Activated CD8-positive, alpha-beta memory T cell treated with anti-CD3 and anti-CD28 coated beads, Interleukin-2, amount 10 ng/mL, durations not matched to agents 7 days and 5 days (primary cell): ENCODE measurements around the gene EHD4. TPM values are rescaled to one million over a fixed set of nuclear protein-coding genes. Genes with fewer than 3 reads are reported as not detected.
A peak's percentile ranks its signal among the peaks of the same experiment; 100 is the strongest.

Source experiments
- ATAC-seq: fragments of 150-1000 bp; cut with Tn5 transposase; one replicate; pipeline ENCODE4 v1.10.0; 2021; ENCODE audit warnings: moderate library complexity
- CTCF ChIA-PET: fragments of 350-600 bp; sonication (Branson Sonifier 250); formaldehyde crosslinking; loops from one replicate; lab custom pipeline; 2021; ENCODE audit warnings: antibody characterized with exemption; lab: Charles Lee
- DNase-seq: peaks from one replicate; pipeline ENCODE4 v3.0.0-alpha.2; 2020
- H3K27ac Mint-ChIP-seq: one replicate; pipeline ENCODE4 v1.8.0; 2021; ENCODE audit warnings: mild to moderate bottlenecking, mixed read lengths
- H3K27me3 Mint-ChIP-seq: one replicate; pipeline ENCODE4 v1.8.0; 2021; ENCODE audit warnings: mixed read lengths
- H3K36me3 Mint-ChIP-seq: one replicate; pipeline ENCODE4 v1.8.0; 2021; ENCODE audit warnings: mild to moderate bottlenecking, mixed read lengths
- H3K4me1 Mint-ChIP-seq: one replicate; pipeline ENCODE4 v1.8.0; 2021; ENCODE audit warnings: mixed read lengths
- H3K4me3 Mint-ChIP-seq: one replicate; pipeline ENCODE4 v1.8.0; 2021; ENCODE audit warnings: mild to moderate bottlenecking, moderate library complexity, mixed read lengths
- H3K9me3 Mint-ChIP-seq: one replicate; pipeline ENCODE4 v1.8.0; 2022; ENCODE audit warnings: low read depth, mixed read lengths
- total RNA-seq, 2 experiments: library from RNA; stranded (reverse); gene quantifications; one replicate each; pipeline ENCODE4 v1.2.3, GENCODE V29; 2021

EHD4 gene
- total RNA-seq, 2 experiments from 2014 or later: 15.6 to 19.8 TPM

GRCh38 chr15:41982133-41982930, 10.0 kb upstream of the EHD4 start:
- no peak overlapping the region for H3K4me3 Mint-ChIP-seq
- CTCF ChIA-PET: interaction anchor here (1.0 to 3.1 kb wide), 6 partner anchors 9 to 538 kb away, joined by 3 to 14 read pairs (median 4); partner anchors contain the start of gene EHD4
- H3K4me1 Mint-ChIP-seq: peaks cover 34% of the 10 kb centered on the region
- no peak overlapping the region for H3K27ac Mint-ChIP-seq
- no peaks in the 10 kb centered on the region for H3K9me3 Mint-ChIP-seq
- no peak for DNase-seq
- peaks cover 3% of the 10 kb centered on the region for H3K27me3 Mint-ChIP-seq
- ATAC-seq: no peak
- no peaks in the 10 kb centered on the region for H3K36me3 Mint-ChIP-seq

GRCh38 chr15:41981371-41982132, 9.2 kb upstream of the EHD4 start:
- ATAC-seq (no peak), DNase-seq (no peak)
- peak overlapping the region; percentile 26 for H3K27ac Mint-ChIP-seq
- H3K27me3 Mint-ChIP-seq: peaks cover 7% of the 10 kb centered on the region
- CTCF ChIA-PET: interaction anchor here (1.0 to 2.4 kb wide), 7 partner anchors 8 to 538 kb away, joined by 3 to 6 read pairs (median 4); partner anchors contain the start of genes EHD4 and MAPKBP1
- H3K4me3 Mint-ChIP-seq: no peak overlapping the region
- H3K4me1 Mint-ChIP-seq: peaks cover 34% of the 10 kb centered on the region
- no peaks in the 10 kb centered on the region for H3K9me3 Mint-ChIP-seq
- no peaks in the 10 kb centered on the region for H3K36me3 Mint-ChIP-seq

GRCh38 chr15:41980654-41981323, 8.4 kb upstream of the EHD4 start:
- H3K4me1 Mint-ChIP-seq: peaks cover 34% of the 10 kb centered on the region
- H3K9me3 Mint-ChIP-seq: no peaks in the 10 kb centered on the region
- no peak overlapping the region for H3K4me3 Mint-ChIP-seq
- DNase-seq (no peak), ATAC-seq (no peak)
- peak overlapping the region; percentile 26 for H3K27ac Mint-ChIP-seq
- H3K27me3 Mint-ChIP-seq: peaks cover 11% of the 10 kb centered on the region
- CTCF ChIA-PET: interaction anchor here (1.0 to 1.9 kb wide), 6 partner anchors 8 to 537 kb away, joined by 3 to 6 read pairs (median 4); partner anchors contain the start of genes EHD4 and MAPKBP1
- no peaks in the 10 kb centered on the region for H3K36me3 Mint-ChIP-seq

- Mint-ChIP-seq H3K27ac (no peak overlapping the region), H3K9me3 (no peaks in the 10 kb centered on the region), H3K36me3 (no peaks in the 10 kb centered on the region), H3K27me3 (peaks cover 17% of the 10 kb centered on the region), H3K4me3 (no peak overlapping the region), H3K4me1 (peaks cover 34% of the 10 kb centered on the region)
- DNase-seq: no peak
- ATAC-seq: no peak
- CTCF ChIA-PET: interaction anchor here (1.8 to 3.3 kb wide), 3 partner anchors 9 to 206 kb away, joined by 4 to 24 read pairs (median 6); partner anchors contain the start of gene MAPKBP1
Measured at GRCh38 chr15:41979493-41980266, 7.3 kb upstream of the EHD4 start.

- DNase-seq (no peak), ATAC-seq (no peak)
- CTCF ChIA-PET: interaction anchor here (1.3 to 3.3 kb wide), 3 partner anchors 11 to 105 kb away, joined by 3 to 24 read pairs (median 4); no protein-coding TSS in a partner anchor
- peaks cover 45% of the 10 kb centered on the region for H3K4me1 Mint-ChIP-seq
- H3K4me3 Mint-ChIP-seq: no peak overlapping the region
- H3K36me3 Mint-ChIP-seq: peaks cover 3% of the 10 kb centered on the region
- H3K27ac Mint-ChIP-seq: no peak overlapping the region
- no peaks in the 10 kb centered on the region for H3K9me3 Mint-ChIP-seq
- H3K27me3 Mint-ChIP-seq: peaks cover 25% of the 10 kb centered on the region
Measured at GRCh38 chr15:41978534-41978933, 6.2 kb upstream of the EHD4 start.

GRCh38 chr15:41977757-41978383, 5.5 kb upstream of the EHD4 start:
- H3K4me3 Mint-ChIP-seq: no peak overlapping the region
- DNase-seq: no peak
- H3K27me3 Mint-ChIP-seq: peaks cover 25% of the 10 kb centered on the region
- peaks cover 3% of the 10 kb centered on the region for H3K36me3 Mint-ChIP-seq
- H3K27ac Mint-ChIP-seq: no peak overlapping the region
- H3K4me1 Mint-ChIP-seq: peaks cover 51% of the 10 kb centered on the region
- H3K9me3 Mint-ChIP-seq: no peaks in the 10 kb centered on the region
- ATAC-seq: no peak
- CTCF ChIA-PET: interaction anchor here (1.3 to 3.3 kb wide), 2 partner anchors 11 to 106 kb away, joined by 3 to 24 read pairs; no protein-coding TSS in a partner anchor

- H3K27me3 Mint-ChIP-seq: peaks cover 25% of the 10 kb centered on the region
- peaks cover 42% of the 10 kb centered on the region for H3K4me1 Mint-ChIP-seq
- CTCF ChIA-PET: no interaction called here
- ATAC-seq: no peak
- H3K36me3 Mint-ChIP-seq: peaks cover 3% of the 10 kb centered on the region
- DNase-seq: no peak
- H3K9me3 Mint-ChIP-seq: no peaks in the 10 kb centered on the region
- no peak overlapping the region for H3K27ac Mint-ChIP-seq
- no peak overlapping the region for H3K4me3 Mint-ChIP-seq
Measured at GRCh38 chr15:41975669-41976068, 3.3 kb upstream of the EHD4 start.

GRCh38 chr15:41974041-41974440, 1.7 kb upstream of the EHD4 start:
- Mint-ChIP-seq H3K4me1 (peaks cover 47% of the 10 kb centered on the region), H3K27me3 (peaks cover 25% of the 10 kb centered on the region), H3K27ac (no peak overlapping the region), H3K9me3 (no peaks in the 10 kb centered on the region), H3K36me3 (peaks cover 6% of the 10 kb centered on the region), H3K4me3 (peak overlapping the region; percentile 10)
- no peak for DNase-seq
- CTCF ChIA-PET: interaction anchor here (2.3 to 2.9 kb wide), 2 partner anchors 10 to 15 kb away, joined by 9 to 14 read pairs; no protein-coding TSS in a partner anchor
- no peak for ATAC-seq

GRCh38 chr15:41971895-41972252, 483 bp downstream of the EHD4 start:
- ATAC-seq (peak; percentile 37), DNase-seq (no peak)
- no peaks in the 10 kb centered on the region for H3K9me3 Mint-ChIP-seq
- CTCF ChIA-PET: interaction anchor here (1.0 to 5.2 kb wide), 9 partner anchors 10 to 198 kb away, joined by 3 to 47 read pairs (median 9); partner anchors contain the start of gene MAPKBP1
- H3K27ac Mint-ChIP-seq: peak overlapping the region; percentile 91
- H3K27me3 Mint-ChIP-seq: peaks cover 20% of the 10 kb centered on the region
- peak overlapping the region; percentile 86 for H3K4me3 Mint-ChIP-seq
- peaks cover 53% of the 10 kb centered on the region for H3K4me1 Mint-ChIP-seq
- H3K36me3 Mint-ChIP-seq: peaks cover 8% of the 10 kb centered on the region

- H3K27me3 Mint-ChIP-seq: peaks cover 16% of the 10 kb centered on the region
- H3K4me3 Mint-ChIP-seq: peak overlapping the region; percentile 86
- H3K9me3 Mint-ChIP-seq: no peaks in the 10 kb centered on the region
- H3K36me3 Mint-ChIP-seq: peaks cover 11% of the 10 kb centered on the region
- peak overlapping the region; percentile 89 for H3K27ac Mint-ChIP-seq
- CTCF ChIA-PET: interaction anchor here (1.1 to 5.2 kb wide), 7 partner anchors 11 to 198 kb away, joined by 3 to 47 read pairs (median 8); partner anchors contain the start of gene MAPKBP1
- DNase-seq (peak; percentile 87), ATAC-seq (peak; percentile 54)
- peaks cover 59% of the 10 kb centered on the region for H3K4me1 Mint-ChIP-seq
Measured at GRCh38 chr15:41971089-41971894, 1.1 kb downstream of the EHD4 start.

GRCh38 chr15:41970456-41970855, 1.9 kb downstream of the EHD4 start:
- Mint-ChIP-seq H3K4me3 (peak overlapping the region; percentile 86), H3K27me3 (peaks cover 11% of the 10 kb centered on the region), H3K36me3 (peaks cover 11% of the 10 kb centered on the region), H3K9me3 (no peaks in the 10 kb centered on the region), H3K4me1 (peaks cover 67% of the 10 kb centered on the region), H3K27ac (peak overlapping the region; percentile 89)
- no peak for DNase-seq
- CTCF ChIA-PET: interaction anchor here (0.6 to 5.2 kb wide), 9 partner anchors 12 to 197 kb away, joined by 3 to 47 read pairs (median 4); partner anchors contain the start of gene MAPKBP1
- ATAC-seq: no peak
